Fibroblast of lung (primary cell): Measurements from ENCODE around the gene PSMC4.

Experiments
- CTCF ChIP-seq, 2 donors: IDR thresholded peaks in 1 of 2; conservative IDR thresholded peaks in 1 of 2; 1 replicate in 1 of 2; 2 replicates in 1 of 2; pipeline ENCODE4 v1.5.1; 2011 to 2012; ENCODE audit warnings: low read length in 2 of 2, control low read depth in 1 of 2, inconsistent platforms in 1 of 2, low read depth in 1 of 2, mild to moderate bottlenecking in 1 of 2
- EZH2 ChIP-seq: IDR thresholded peaks from 2 replicates; pipeline ENCODE4 v1.5.1; 2012; ENCODE audit warnings: low read length, control low read depth, mild to moderate bottlenecking; ENCODE audit errors: missing control alignments

GRCh38 chr19:39996218-39996810, 25.3 kb downstream of the PSMC4 start:
- TF ChIP-seq CTCF (conservative IDR thresholded peaks at IDR 0.05 in 1 of 2, IDR thresholded peaks at IDR 0.05 in 1 of 2; ENCODE audit: low read depth in 1 of 2, low read length in 2 of 2) (no peak), EZH2 (no peak)
